HG03460 (cell line): ENCODE data around the gene PALM3.

Source experiments
- ATAC-seq: cut with Tn5 transposase; IDR thresholded peaks from one replicate; pipeline ENCODE4 v1.9.1; 2021; ENCODE audit not compliant: unreplicated experiment

Gene PALM3

DNA sequence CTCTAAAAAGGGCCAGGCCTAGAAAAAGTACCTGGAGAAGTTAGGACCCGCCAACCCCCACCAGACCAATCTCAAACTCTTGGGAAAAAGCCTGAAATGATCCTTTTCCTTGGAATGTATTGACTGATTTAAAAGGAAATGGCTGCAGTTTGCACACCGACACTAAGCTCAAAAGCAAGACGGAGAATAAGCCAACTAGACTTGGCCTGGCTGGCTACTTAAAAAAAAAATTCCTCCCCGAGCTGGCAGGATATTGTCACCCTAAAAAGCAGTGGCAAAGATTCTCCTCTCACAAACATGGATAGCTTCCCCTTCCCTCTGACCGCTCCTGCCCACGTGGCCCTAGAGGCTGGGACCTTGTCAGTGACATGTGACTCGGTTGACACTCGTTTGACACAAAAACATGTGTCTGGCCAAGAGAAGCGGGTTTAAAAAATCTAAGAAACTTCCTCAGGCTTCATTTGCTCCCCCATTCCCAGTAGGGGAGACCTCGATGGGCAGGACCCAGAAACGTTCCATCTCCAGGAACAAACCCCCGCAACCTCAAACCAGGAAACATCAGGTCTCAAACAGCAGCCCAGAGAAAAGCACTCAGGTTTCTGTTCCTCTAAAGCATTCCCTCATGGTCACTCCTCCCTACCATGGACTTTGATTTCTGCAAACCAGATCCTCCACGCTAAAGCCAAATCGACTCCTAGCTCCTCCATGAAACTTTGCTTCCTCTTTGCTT is 57.1 kb downstream of the PALM3 start:
- ATAC-seq = no peak
